ENCODE measurements around the gene LINGO1.

- TF ChIP-seq E2F4 (CRISPR knock-in tag; IDR thresholded peaks at IDR 0.05; ENCODE audit: borderline replicate concordance, low read depth) (no peak), CTCF (IDR thresholded peaks at IDR 0.05) (no peak), SMAD3 (CRISPR knock-in tag; IDR thresholded peaks at IDR 0.05; ENCODE audit: borderline replicate concordance) (no peak), SP1 (CRISPR knock-in tag; conservative IDR thresholded peaks at IDR 0.05) (no peak), IRF1 (CRISPR knock-in tag; IDR thresholded peaks at IDR 0.05) (no peak), ATF2 (CRISPR knock-in tag; IDR thresholded peaks at IDR 0.05; ENCODE audit: borderline replicate concordance, low read depth) (no peak)
These were observed 25.6 kb upstream of the LINGO1 start for GRCh38 chr15:77658304-77658703.

Data from WTC11 (cell line).